ENCODE data around the gene SLC39A8. TPM values are rescaled to one million over a fixed set of nuclear protein-coding genes. Genes with fewer than 3 reads are reported as not detected.

Gene SLC39A8
- total RNA-seq, 6 experiments from 2014 or later = 19.4 to 24.7 (median 23.3) TPM

DNA sequence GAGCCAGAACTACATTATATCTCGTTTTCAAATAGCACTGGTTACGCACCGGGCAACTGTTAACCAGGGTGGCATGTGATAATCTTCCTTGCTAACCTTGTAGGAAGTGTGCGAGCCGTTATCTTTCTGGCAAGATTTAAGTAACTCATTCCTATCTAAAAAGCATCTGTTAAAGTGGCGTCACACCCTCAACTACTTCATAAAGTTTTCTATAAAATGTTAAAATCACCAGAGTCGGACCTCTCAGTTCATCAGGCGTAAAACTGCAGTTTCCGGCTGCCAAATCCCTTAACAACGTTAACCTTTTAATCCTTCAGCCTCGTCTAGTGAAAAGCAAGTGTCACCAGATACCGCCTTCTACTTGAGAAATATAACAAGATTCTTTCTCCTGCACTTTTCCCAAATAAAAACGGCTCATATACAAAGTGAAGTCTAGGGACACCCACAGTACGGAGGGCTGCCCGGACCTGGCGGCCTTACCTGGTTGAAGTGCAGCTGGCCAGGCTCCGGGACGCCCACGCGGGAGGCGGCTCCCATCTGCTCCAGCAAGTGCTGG lies 1.2 kb downstream of the SLC39A8 start:
- intact Hi-C loops (cut with DNase I) = loop anchor here in 1 of 2 donors (10.0 kb wide), 1 partner anchor 81 kb away; no protein-coding TSS in a partner anchor
- H3K36me3 ChIP-seq = no peaks in the 10 kb centered on the region
- DNase-seq = peak in 1 of 3 donors; percentile 89
- no peaks in the 10 kb centered on the region for H3K27me3 ChIP-seq
- no peaks in the 10 kb centered on the region for H3K9me3 ChIP-seq
- H3K4me3 ChIP-seq = peak overlapping the region; percentile 55 to 74 (median 59)
- H3K27ac ChIP-seq = peak overlapping the region; percentile 86 to 91 (median 89)
- TF ChIP-seq, protein P1, sequence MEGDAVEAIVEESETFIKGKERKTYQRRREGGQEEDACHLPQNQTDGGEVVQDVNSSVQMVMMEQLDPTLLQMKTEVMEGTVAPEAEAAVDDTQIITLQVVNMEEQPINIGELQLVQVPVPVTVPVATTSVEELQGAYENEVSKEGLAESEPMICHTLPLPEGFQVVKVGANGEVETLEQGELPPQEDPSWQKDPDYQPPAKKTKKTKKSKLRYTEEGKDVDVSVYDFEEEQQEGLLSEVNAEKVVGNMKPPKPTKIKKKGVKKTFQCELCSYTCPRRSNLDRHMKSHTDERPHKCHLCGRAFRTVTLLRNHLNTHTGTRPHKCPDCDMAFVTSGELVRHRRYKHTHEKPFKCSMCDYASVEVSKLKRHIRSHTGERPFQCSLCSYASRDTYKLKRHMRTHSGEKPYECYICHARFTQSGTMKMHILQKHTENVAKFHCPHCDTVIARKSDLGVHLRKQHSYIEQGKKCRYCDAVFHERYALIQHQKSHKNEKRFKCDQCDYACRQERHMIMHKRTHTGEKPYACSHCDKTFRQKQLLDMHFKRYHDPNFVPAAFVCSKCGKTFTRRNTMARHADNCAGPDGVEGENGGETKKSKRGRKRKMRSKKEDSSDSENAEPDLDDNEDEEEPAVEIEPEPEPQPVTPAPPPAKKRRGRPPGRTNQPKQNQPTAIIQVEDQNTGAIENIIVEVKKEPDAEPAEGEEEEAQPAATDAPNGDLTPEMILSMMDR (IDR thresholded peaks at IDR 0.05) = no peak
- no peak for TF ChIP-seq POLR2A (IDR thresholded peaks at IDR 0.05)
- ATAC-seq = peak; percentile 68 to 76 (median 72)
- H3K4me1 ChIP-seq = peaks cover 0 to 6% (median 0%) of the 10 kb centered on the region in 4 donors
- WGBS (ENCODE audit: insufficient coverage, low coverage, low lambda C conversion rate, missing lambda C conversion rate) = 0% methylated on average over 21 of the region's 21 CpGs

DNA sequence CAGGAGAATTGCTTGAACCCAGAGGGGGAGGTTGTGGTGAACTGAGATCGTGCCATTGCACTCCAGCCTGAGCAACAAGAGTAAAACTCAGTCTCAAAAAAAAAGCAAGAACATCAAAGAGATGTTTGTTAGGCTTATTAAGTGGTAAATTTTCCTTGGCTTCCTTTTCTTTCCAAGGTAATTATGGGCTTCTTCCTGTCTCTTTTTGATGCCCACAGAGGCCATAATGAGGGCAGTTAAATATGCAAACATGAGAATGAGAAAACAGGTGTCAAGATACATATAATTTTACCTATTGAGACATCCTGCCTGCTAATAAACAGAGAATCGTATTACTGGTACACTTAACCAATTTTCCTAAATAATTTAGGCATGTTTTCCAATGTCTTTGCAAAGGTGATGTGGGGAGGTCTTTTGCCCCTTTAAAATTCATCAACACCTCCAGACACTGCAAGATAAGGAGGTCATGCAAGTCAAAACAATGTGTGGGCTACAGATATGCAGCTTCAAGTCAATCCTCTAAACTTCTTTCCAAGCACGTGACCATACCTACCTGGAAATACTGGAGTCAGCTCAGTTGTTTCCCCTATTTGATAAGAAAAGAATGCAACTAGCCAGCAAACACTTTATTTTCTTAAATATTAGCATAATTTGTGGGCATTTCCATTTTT lies 2.7 kb downstream of the SLC39A8 start:
- no peak for DNase-seq
- no peaks in the 10 kb centered on the region for H3K27me3 ChIP-seq
- H3K27ac ChIP-seq = no peak overlapping the region
- H3K9me3 ChIP-seq = no peaks in the 10 kb centered on the region
- no peak for ATAC-seq
- TF ChIP-seq, protein P1 (IDR thresholded peaks at IDR 0.05) = no peak
- WGBS (ENCODE audit: insufficient coverage, low coverage, low lambda C conversion rate, missing lambda C conversion rate) = 83% methylated on average over 3 of the region's 3 CpGs
- no peak overlapping the region for H3K4me3 ChIP-seq
- H3K36me3 ChIP-seq = no peaks in the 10 kb centered on the region
- intact Hi-C loops (cut with DNase I) = loop anchor here in 1 of 2 donors (10.0 kb wide), 1 partner anchor 82 kb away; no protein-coding TSS in a partner anchor
- peaks cover 0 to 6% (median 0%) of the 10 kb centered on the region in 4 donors for H3K4me1 ChIP-seq

DNA sequence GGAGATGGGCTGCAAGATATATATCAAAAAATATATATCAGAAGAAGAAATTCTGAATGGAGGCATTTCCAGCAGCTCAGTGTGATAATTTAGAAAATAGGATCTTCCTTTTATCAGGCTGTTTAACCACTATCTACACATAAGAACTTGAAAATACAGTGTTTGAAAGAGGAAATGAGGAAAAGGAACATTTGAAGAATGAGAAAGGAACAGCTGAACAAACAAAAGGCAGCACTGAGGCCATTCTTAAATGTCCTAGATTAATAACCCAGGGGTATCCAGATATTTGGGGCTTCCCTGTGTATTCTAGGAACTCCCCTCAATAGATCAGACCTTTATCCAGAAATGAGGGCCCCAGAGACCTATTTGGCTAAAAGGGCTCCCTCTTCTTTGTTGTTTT lies 4.1 kb downstream of the SLC39A8 start:
- H3K36me3 ChIP-seq = no peaks in the 10 kb centered on the region
- TF ChIP-seq POLR2A (IDR thresholded peaks at IDR 0.05) = no peak
- TF ChIP-seq, protein P1 (IDR thresholded peaks at IDR 0.05) = no peak
- intact Hi-C loops (cut with DNase I) = loop anchor here in 1 of 2 donors (10.0 kb wide), 1 partner anchor 84 kb away; no protein-coding TSS in a partner anchor
- no peak for DNase-seq
- ATAC-seq = no peak
- peaks cover 0 to 6% (median 0%) of the 10 kb centered on the region in 4 donors for H3K4me1 ChIP-seq
- H3K27me3 ChIP-seq = no peaks in the 10 kb centered on the region
- no peaks in the 10 kb centered on the region for H3K9me3 ChIP-seq
- no peak overlapping the region for H3K4me3 ChIP-seq
- no peak overlapping the region for H3K27ac ChIP-seq

DNA sequence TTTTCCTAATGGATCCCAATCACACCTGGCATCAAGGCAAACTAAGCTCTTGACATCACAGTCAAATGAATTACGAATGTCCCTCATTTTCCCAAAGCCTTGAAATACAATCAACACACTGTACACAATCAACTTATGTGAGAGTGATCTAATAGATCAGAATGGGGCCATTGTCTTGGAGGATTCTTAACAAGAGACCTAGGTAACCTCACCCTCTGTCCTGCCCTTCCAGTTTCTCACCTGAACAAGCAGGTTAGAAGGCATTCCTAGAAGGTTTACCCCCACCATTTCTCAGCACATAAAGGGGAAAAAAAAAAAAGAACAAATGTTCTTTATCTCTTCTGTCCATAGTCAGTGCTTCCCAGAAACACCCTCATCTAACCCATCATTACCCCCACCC lies 6.3 kb downstream of the SLC39A8 start:
- no peak for DNase-seq
- intact Hi-C loops (cut with DNase I) = no loop called here
- no peak for TF ChIP-seq POLR2A (IDR thresholded peaks at IDR 0.05)
- TF ChIP-seq, protein P1 (IDR thresholded peaks at IDR 0.05) = no peak
- no peak overlapping the region for H3K27ac ChIP-seq
- no peaks in the 10 kb centered on the region for H3K27me3 ChIP-seq
- no peak overlapping the region for H3K4me3 ChIP-seq
- H3K9me3 ChIP-seq = no peaks in the 10 kb centered on the region
- H3K36me3 ChIP-seq = no peaks in the 10 kb centered on the region
- WGBS (ENCODE audit: insufficient coverage, low coverage, low lambda C conversion rate, missing lambda C conversion rate) = 100% methylated on average over 1 of the region's 1 CpG
- H3K4me1 ChIP-seq = no peaks in the 10 kb centered on the region
- no peak for ATAC-seq

All from right lobe of liver (tissue), 6 donors.